Measurements from ENCODE around the gene SLC4A8.
"Not testable (repeated sequence)": the region's sequence is repeated elsewhere in the genome, so short reads cannot be mapped to it uniquely, and the experiment has no call there.

The SLC4A8 gene

DNA sequence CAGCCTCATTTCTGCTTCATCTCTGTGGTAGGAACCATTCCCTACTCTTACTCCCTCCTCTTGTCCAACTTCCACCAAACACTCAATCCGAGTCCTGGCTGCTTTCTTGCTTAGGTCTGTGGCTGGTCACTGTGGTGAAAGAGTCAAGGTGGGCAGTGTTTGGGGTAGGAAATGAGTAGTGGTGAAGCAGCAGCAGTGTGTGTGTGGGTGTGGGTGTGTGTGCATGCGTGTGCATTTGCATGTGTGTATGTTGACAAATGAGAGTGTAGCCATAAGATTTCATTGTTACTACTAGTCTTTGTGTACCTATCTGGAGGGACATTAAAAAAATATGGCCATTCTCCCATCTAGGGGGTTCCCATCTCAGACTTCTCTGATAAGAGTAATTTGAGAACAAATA is 87.8 kb downstream of the SLC4A8 start:
- TF ChIP-seq, protein P1, sequence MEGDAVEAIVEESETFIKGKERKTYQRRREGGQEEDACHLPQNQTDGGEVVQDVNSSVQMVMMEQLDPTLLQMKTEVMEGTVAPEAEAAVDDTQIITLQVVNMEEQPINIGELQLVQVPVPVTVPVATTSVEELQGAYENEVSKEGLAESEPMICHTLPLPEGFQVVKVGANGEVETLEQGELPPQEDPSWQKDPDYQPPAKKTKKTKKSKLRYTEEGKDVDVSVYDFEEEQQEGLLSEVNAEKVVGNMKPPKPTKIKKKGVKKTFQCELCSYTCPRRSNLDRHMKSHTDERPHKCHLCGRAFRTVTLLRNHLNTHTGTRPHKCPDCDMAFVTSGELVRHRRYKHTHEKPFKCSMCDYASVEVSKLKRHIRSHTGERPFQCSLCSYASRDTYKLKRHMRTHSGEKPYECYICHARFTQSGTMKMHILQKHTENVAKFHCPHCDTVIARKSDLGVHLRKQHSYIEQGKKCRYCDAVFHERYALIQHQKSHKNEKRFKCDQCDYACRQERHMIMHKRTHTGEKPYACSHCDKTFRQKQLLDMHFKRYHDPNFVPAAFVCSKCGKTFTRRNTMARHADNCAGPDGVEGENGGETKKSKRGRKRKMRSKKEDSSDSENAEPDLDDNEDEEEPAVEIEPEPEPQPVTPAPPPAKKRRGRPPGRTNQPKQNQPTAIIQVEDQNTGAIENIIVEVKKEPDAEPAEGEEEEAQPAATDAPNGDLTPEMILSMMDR (IDR thresholded peaks at IDR 0.05; ENCODE audit: low read depth, low read length, poor library complexity, severe bottlenecking): no peak
- no peak for TF ChIP-seq EZH2phosphoT487 (IDR thresholded peaks at IDR 0.05; ENCODE audit: borderline replicate concordance, low read length)
- H3K36me3 ChIP-seq (ENCODE audit: control insufficient read depth, low read length): no peaks in the 10 kb centered on the region
- no peak overlapping the region for H3K4me2 ChIP-seq (ENCODE audit: low read length)
- no peaks in the 10 kb centered on the region for H3F3A ChIP-seq (ENCODE audit: control insufficient read depth, insufficient read depth)
- H3K79me2 ChIP-seq (ENCODE audit: control insufficient read depth, low read length): no peaks in the 10 kb centered on the region
- no peak overlapping the region for H3K27ac ChIP-seq (ENCODE audit: low read depth, low read length)
- 0 out of 2 replicates have a peak, but pooled peaks cover 3% of the 10 kb centered on the region for H3K27me3 ChIP-seq (ENCODE audit: control insufficient read depth, low read length)
- H3K4me1 ChIP-seq (ENCODE audit: control insufficient read depth, low read length): no peaks in the 10 kb centered on the region
- no peaks in the 10 kb centered on the region for H3K9me3 ChIP-seq (ENCODE audit: control insufficient read depth, insufficient read depth, low read length)
- H3K9me2 ChIP-seq (replicated peaks; ENCODE audit: control insufficient read depth, low read length): no peaks in the 10 kb centered on the region
- no peak overlapping the region for H3K4me3 ChIP-seq (ENCODE audit: low read length)
- no peaks in the 10 kb centered on the region for H4K20me1 ChIP-seq (ENCODE audit: control insufficient read depth, insufficient read depth, low read depth, low read length)

DNA sequence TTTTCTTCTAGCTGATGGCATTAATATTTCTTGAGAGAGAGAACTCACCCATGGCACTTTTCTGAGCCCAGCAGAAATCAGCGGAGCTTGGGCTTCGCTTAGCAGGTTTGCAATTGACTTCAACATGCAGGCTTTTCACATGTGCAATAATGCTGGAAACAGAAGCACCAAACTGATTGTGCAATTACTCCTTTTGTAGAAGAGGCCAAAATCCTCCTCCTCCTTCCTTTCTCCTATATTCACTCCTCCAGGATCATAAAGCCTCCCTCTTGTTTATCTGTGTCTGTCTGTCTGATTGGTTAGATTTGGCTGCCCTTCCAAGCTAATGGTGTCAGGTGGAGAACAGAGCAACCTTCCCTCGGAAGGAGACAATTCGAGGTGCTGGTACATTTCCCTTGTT is 90.4 kb downstream of the SLC4A8 start:
- not testable (repeated sequence) for H3F3A ChIP-seq (ENCODE audit: control insufficient read depth, insufficient read depth); H3K79me2 ChIP-seq (ENCODE audit: control insufficient read depth, low read length); H3K4me2 ChIP-seq (ENCODE audit: low read length); H4K20me1 ChIP-seq (ENCODE audit: control insufficient read depth, insufficient read depth, low read depth, low read length); H3K9me3 ChIP-seq (ENCODE audit: control insufficient read depth, insufficient read depth, low read length); H3K27me3 ChIP-seq (ENCODE audit: control insufficient read depth, low read length); H3K9me2 ChIP-seq (replicated peaks; ENCODE audit: control insufficient read depth, low read length); H3K4me3 ChIP-seq (ENCODE audit: low read length); H3K27ac ChIP-seq (ENCODE audit: low read depth, low read length); H3K36me3 ChIP-seq (ENCODE audit: control insufficient read depth, low read length); H3K4me1 ChIP-seq (ENCODE audit: control insufficient read depth, low read length)

DNA sequence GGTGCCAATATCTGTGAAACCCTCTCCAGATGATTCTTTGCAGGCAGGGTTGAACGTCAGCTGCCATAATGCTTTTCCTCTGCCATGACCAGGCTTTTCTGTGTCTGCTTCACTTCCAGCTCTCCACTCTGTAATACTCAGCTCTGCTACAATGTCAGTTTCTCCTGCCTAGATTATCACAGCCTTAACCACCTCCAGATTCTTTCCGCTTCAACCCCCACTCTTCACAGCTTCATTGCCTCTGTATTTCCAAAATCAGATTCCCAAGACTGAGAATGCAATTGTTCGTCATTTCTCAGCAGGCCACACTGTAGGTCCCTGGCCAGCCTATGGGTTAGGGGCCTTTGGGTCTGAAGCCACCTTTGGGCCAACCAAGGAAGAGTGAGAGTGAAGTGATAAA is 92.7 kb downstream of the SLC4A8 start:
- no peak overlapping the region for H3K4me3 ChIP-seq (ENCODE audit: low read length)
- 0 out of 2 replicates have a peak, but pooled peaks cover 3% of the 10 kb centered on the region for H3K27me3 ChIP-seq (ENCODE audit: control insufficient read depth, low read length)
- no peaks in the 10 kb centered on the region for H3K9me2 ChIP-seq (replicated peaks; ENCODE audit: control insufficient read depth, low read length)
- no peak overlapping the region for H3K27ac ChIP-seq (ENCODE audit: low read depth, low read length)
- H3K9me3 ChIP-seq (ENCODE audit: control insufficient read depth, insufficient read depth, low read length): no peaks in the 10 kb centered on the region
- TF ChIP-seq, protein P1 (IDR thresholded peaks at IDR 0.05; ENCODE audit: low read depth, low read length, poor library complexity, severe bottlenecking): no peak
- TF ChIP-seq EZH2phosphoT487 (IDR thresholded peaks at IDR 0.05; ENCODE audit: borderline replicate concordance, low read length): no peak
- no peaks in the 10 kb centered on the region for H3K79me2 ChIP-seq (ENCODE audit: control insufficient read depth, low read length)
- peaks cover 10% of the 10 kb centered on the region for H3K4me1 ChIP-seq (ENCODE audit: control insufficient read depth, low read length)
- no peaks in the 10 kb centered on the region for H3F3A ChIP-seq (ENCODE audit: control insufficient read depth, insufficient read depth)
- no peak overlapping the region for H3K4me2 ChIP-seq (ENCODE audit: low read length)
- no peaks in the 10 kb centered on the region for H4K20me1 ChIP-seq (ENCODE audit: control insufficient read depth, insufficient read depth, low read depth, low read length)
- no peaks in the 10 kb centered on the region for H3K36me3 ChIP-seq (ENCODE audit: control insufficient read depth, low read length)

DNA sequence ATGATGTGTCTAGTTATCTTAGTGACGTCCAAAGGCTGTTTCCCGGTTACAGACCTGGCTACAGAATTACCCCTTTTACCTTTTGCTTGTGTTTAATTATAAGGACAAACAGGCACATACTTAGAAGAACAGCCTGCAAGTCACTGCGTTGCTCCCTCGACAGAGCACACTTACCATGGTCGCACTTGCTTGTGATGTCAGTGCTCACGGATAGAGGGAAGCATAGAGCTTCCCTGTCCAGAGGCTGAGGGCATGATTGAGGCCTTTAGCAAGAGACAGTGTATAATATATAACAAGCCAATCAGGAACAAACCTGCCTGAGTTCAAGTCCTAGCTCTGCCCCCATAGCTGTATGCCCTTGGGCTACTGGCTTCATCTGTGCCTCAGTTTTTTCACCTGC is 93.2 kb downstream of the SLC4A8 start:
- H3K4me1 ChIP-seq (ENCODE audit: control insufficient read depth, low read length): peaks cover 10% of the 10 kb centered on the region
- no peaks in the 10 kb centered on the region for H3F3A ChIP-seq (ENCODE audit: control insufficient read depth, insufficient read depth)
- no peak overlapping the region for H3K4me3 ChIP-seq (ENCODE audit: low read length)
- H4K20me1 ChIP-seq (ENCODE audit: control insufficient read depth, insufficient read depth, low read depth, low read length): no peaks in the 10 kb centered on the region
- H3K79me2 ChIP-seq (ENCODE audit: control insufficient read depth, low read length): no peaks in the 10 kb centered on the region
- H3K9me3 ChIP-seq (ENCODE audit: control insufficient read depth, insufficient read depth, low read length): no peaks in the 10 kb centered on the region
- H3K9me2 ChIP-seq (replicated peaks; ENCODE audit: control insufficient read depth, low read length): no peaks in the 10 kb centered on the region
- H3K27ac ChIP-seq (ENCODE audit: low read depth, low read length): no peak overlapping the region
- TF ChIP-seq, protein P1 (IDR thresholded peaks at IDR 0.05; ENCODE audit: low read depth, low read length, poor library complexity, severe bottlenecking): no peak
- no peak for TF ChIP-seq EZH2phosphoT487 (IDR thresholded peaks at IDR 0.05; ENCODE audit: borderline replicate concordance, low read length)
- H3K36me3 ChIP-seq (ENCODE audit: control insufficient read depth, low read length): no peaks in the 10 kb centered on the region
- H3K27me3 ChIP-seq (ENCODE audit: control insufficient read depth, low read length): 0 out of 2 replicates have a peak, but pooled peaks cover 3% of the 10 kb centered on the region
- H3K4me2 ChIP-seq (ENCODE audit: low read length): no peak overlapping the region

All from DOHH2 (cell line).